HT1080 (cell line): ENCODE data around the gene CUEDC1. TPM values are rescaled to one million over a fixed set of nuclear protein-coding genes. Genes with fewer than 3 reads are reported as not detected.

Source experiments
- small RNA-seq: library from RNA; depleted of rRNA; stranded (forward); fragments of <200 nt; gene quantifications from one replicate; pipeline ENCODE3, GENCODE V24; 2014
- total RNA-seq: library from RNA; depleted of rRNA; stranded (reverse); fragments of >200 nt; shearing (Covaris generic); gene quantifications from 2 replicates; pipeline ENCODE4 v1.2.3, GENCODE V29; 2014; rRNA removed

The CUEDC1 gene
- total RNA-seq, 1 experiment from 2014 or later, result 8.9 TPM

Small RNA genes within 50 kb of the gene (small RNA-seq; reads per million reads assigned to genes)
- gene AC015813.4, result not detected

Other genes starting within 250 kb of the CUEDC1 start
- gene CCDC182, start 210.1 kb downstream of the CUEDC1 start, total RNA-seq, result not detected in 2 replicates
- 129 and 133 TPM in 2 replicates for gene MRPS23, start 105.4 kb downstream of the CUEDC1 start, total RNA-seq
- gene VEZF1, start 32.8 kb upstream of the CUEDC1 start, total RNA-seq, result 33.1 and 37.2 TPM in 2 replicates
- 462 and 463 TPM in 2 replicates for gene SRSF1, start 51.8 kb upstream of the CUEDC1 start, total RNA-seq
- 14.4 and 20.0 TPM in 2 replicates for gene DYNLL2, start 128.0 kb upstream of the CUEDC1 start, total RNA-seq
- gene OR4D1, start 193.0 kb upstream of the CUEDC1 start, total RNA-seq, result not detected in 2 replicates
- not detected in 2 replicates for gene OR4D2, start 211.6 kb upstream of the CUEDC1 start, total RNA-seq
- gene EPX, start 237.3 kb upstream of the CUEDC1 start, total RNA-seq, result 0.16 TPM in 1 of 2 replicates, not detected in the other